K562 (cell line): ENCODE data around the gene YES1. TPM values are rescaled to one million over a fixed set of nuclear protein-coding genes. Genes with fewer than 3 reads are reported as not detected.

Experiments
- AFF1 ChIP-seq, 2 experiments: fragments of 450-650 bp; IDR thresholded peaks; 2 replicates each; pipeline ENCODE4 v1.6.1; 2018; ENCODE audit warnings: mild to moderate bottlenecking in 2 of 2, low read depth in 1 of 2; ENCODE audit not compliant: partially characterized antibody in 2 of 2
- BRCA1 ChIP-seq, 2 experiments: fragments of 450-650 bp in 1 of 2; sonication (generic) in 1 of 2; formaldehyde crosslinking in 1 of 2; IDR thresholded peaks; 2 replicates each; pipeline versions ENCODE4 v1.5.0 to v1.6.1; 2017 to 2020; ENCODE audit warnings: mild to moderate bottlenecking in 1 of 2, missing genetic modification reagents in 1 of 2
- CBX8 ChIP-seq: fragments of 200-600 bp; sonication (generic); IDR thresholded peaks from 2 replicates; pipeline ENCODE4 v1.6.1; 2012; ENCODE audit warnings: borderline replicate concordance, mixed run types, low read depth, mild to moderate bottlenecking, moderate library complexity, mixed read lengths, low read length, control low read depth, inconsistent platforms; ENCODE audit not compliant: poor library complexity, severe bottlenecking; ENCODE audit errors: extremely low read depth
- ETV5 ChIP-seq: sonication (generic); formaldehyde crosslinking; IDR thresholded peaks from 2 replicates; pipeline ENCODE4 v1.4.0; 2020; ENCODE audit warnings: low read depth, mild to moderate bottlenecking, missing genetic modification reagents
- FOXJ2 ChIP-seq: fragments of 200-800 bp; sonication (Bioruptor generic); IDR thresholded peaks from 2 replicates; pipeline ENCODE4 v1.6.1; 2016; ENCODE audit warnings: missing genetic modification characterization, missing compliant biosample characterization
- HMBOX1 ChIP-seq: sonication (generic); IDR thresholded peaks from 2 replicates; pipeline ENCODE4 v1.6.1; 2016
- HNRNPL ChIP-seq: fragments of 200-400 bp; formaldehyde crosslinking; IDR thresholded peaks from 2 replicates; pipeline ENCODE4 v1.6.1; 2017; ENCODE audit warnings: low read depth, mild to moderate bottlenecking, low read length
- MECOM ChIP-seq: fragments of 250-450 bp; sonication (Bioruptor Pico); IDR thresholded peaks from 2 replicates; pipeline ENCODE4 v1.8.0; 2022; ENCODE audit warnings: inconsistent platforms
- MEF2D ChIP-seq: conservative IDR thresholded peaks from 2 replicates; pipeline ENCODE4 v1.6.1; 2016; ENCODE audit warnings: low read depth, missing genetic modification characterization, missing compliant biosample characterization
- NFE2 ChIP-seq: IDR thresholded peaks from 2 replicates; pipeline ENCODE4 v1.6.1; 2014; ENCODE audit warnings: antibody characterized with exemption, low read depth
- RBFOX2 ChIP-seq: fragments of 200-400 bp; formaldehyde crosslinking; IDR thresholded peaks from 2 replicates; pipeline ENCODE4 v1.6.1; 2017; ENCODE audit warnings: low read depth, mild to moderate bottlenecking, low read length, moderate library complexity
- SFPQ ChIP-seq: fragments of 200-400 bp; formaldehyde crosslinking; IDR thresholded peaks from 2 replicates; pipeline ENCODE4 v1.6.1; 2017; ENCODE audit warnings: mild to moderate bottlenecking, low read depth, low read length, moderate library complexity
- SREBF2 ChIP-seq: sonication (generic); formaldehyde crosslinking; IDR thresholded peaks from 2 replicates; pipeline ENCODE4 v1.4.0; 2020; ENCODE audit warnings: mild to moderate bottlenecking, missing genetic modification reagents
- SRSF1 ChIP-seq: fragments of 200-400 bp; formaldehyde crosslinking; IDR thresholded peaks from 2 replicates; pipeline ENCODE4 v1.6.1; 2017; ENCODE audit warnings: mild to moderate bottlenecking, low read depth, low read length, moderate library complexity
- ZBTB7A ChIP-seq: IDR thresholded peaks from 2 replicates; pipeline ENCODE4 v1.6.1; 2011; ENCODE audit warnings: low read depth, mild to moderate bottlenecking, low read length, moderate library complexity, borderline replicate concordance; ENCODE audit not compliant: control insufficient read depth
- ZNF175 ChIP-seq: fragments of 200-800 bp; sonication (Bioruptor generic); IDR thresholded peaks from 2 replicates; pipeline ENCODE4 v1.6.1; 2016; ENCODE audit warnings: low read depth, mild to moderate bottlenecking, missing genetic modification characterization, missing compliant biosample characterization
- polyA plus RNA-seq, 8 experiments: library from polyadenylated mRNA; depleted of rRNA in 4 of 8; stranded (reverse) in 5 of 8; unstranded in 3 of 8; fragments of >200 nt; fragmentation: Nextera tagmentation in 2 of 8; fragmentation: Illumina TruSeq in 1 of 8; extraction: Ambion mirVana in 2 of 8; extraction: Trizol in 1 of 8; gene quantifications; 2 replicates each; pipeline versions ENCODE4 v1.2.1 to v1.2.3, GENCODE V29; 2011 to 2014; ENCODE audit warnings: inconsistent platforms in 1 of 8, missing spikeins in 1 of 8
- total RNA-seq, 7 experiments: library from RNA; depleted of rRNA in 6 of 7; stranded (reverse); fragments of >200 nt in 6 of 7; fragmentation: Illumina TruSeq in 2 of 7; extraction: Trizol in 2 of 7; gene quantifications; 2 replicates each; pipeline versions ENCODE4 v1.2.1 to v1.2.3, GENCODE V29; 2011 to 2021; ENCODE audit warnings: low replicate concordance in 1 of 7
- TF ChIP-seq, protein P1 (sequence below), 2 experiments: fragments of 450-650 bp; conservative IDR thresholded peaks; 2 replicates each; pipeline ENCODE4 v1.6.1; 2017; ENCODE audit warnings: mild to moderate bottlenecking in 2 of 2, moderate library complexity in 2 of 2

The YES1 gene
- total and polyA plus RNA-seq, 9 of the 15 experiments (the other 6 are each of a cell fraction or from before 2014, with no cell fraction given): 37.2 to 115 (median 77.7) TPM

GRCh38 chr18:812376-813171, 532 bp upstream of the YES1 start (continued):
- no peak for TF ChIP-seq SFPQ
- no peak for TF ChIP-seq NFE2
- TF ChIP-seq, protein P1, sequence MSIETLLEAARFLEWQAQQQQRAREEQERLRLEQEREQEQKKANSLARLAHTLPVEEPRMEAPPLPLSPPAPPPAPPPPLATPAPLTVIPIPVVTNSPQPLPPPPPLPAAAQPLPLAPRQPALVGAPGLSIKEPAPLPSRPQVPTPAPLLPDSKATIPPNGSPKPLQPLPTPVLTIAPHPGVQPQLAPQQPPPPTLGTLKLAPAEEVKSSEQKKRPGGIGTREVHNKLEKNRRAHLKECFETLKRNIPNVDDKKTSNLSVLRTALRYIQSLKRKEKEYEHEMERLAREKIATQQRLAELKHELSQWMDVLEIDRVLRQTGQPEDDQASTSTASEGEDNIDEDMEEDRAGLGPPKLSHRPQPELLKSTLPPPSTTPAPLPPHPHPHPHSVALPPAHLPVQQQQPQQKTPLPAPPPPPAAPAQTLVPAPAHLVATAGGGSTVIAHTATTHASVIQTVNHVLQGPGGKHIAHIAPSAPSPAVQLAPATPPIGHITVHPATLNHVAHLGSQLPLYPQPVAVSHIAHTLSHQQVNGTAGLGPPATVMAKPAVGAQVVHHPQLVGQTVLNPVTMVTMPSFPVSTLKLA (conservative IDR thresholded peaks at IDR 0.05): no peak
- no peak for TF ChIP-seq BRCA1 (IDR thresholded peaks at IDR 0.05)
- TF ChIP-seq BRCA1 (CRISPR knock-in tag; IDR thresholded peaks at IDR 0.05): no peak
- TF ChIP-seq RBFOX2: peak; percentile 92
- TF ChIP-seq ZNF175 (CRISPR knock-in tag): peak; percentile 80
- no peak for TF ChIP-seq SREBF2 (CRISPR knock-in tag)
- no peak for TF ChIP-seq CBX8
- TF ChIP-seq HNRNPL: no peak
- TF ChIP-seq HMBOX1: peak; percentile 66
- TF ChIP-seq AFF1 (IDR thresholded peaks at IDR 0.05; ENCODE audit: low read depth in 1 of 2, partially characterized antibody in 2 of 2): peak; percentile 80 to 87
- TF ChIP-seq ZBTB7A: no peak
- TF ChIP-seq ETV5 (CRISPR knock-in tag): peak; percentile 74
- 0 out of 2 replicates have a peak, but pooled peaks have one; percentile 31 for TF ChIP-seq MECOM (CRISPR knock-in tag)
- TF ChIP-seq MEF2D (tag): 0 out of 2 replicates have a peak, but pooled peaks have one; percentile 50
- TF ChIP-seq SRSF1: no peak
- TF ChIP-seq FOXJ2: peak; percentile 83
